Renal cortex interstitium (tissue), 11 donors: ENCODE measurements around the gene RAB7B. TPM values are rescaled to one million over a fixed set of nuclear protein-coding genes. Genes with fewer than 3 reads are reported as not detected.
A peak's percentile ranks its signal among the peaks of the same experiment; 100 is the strongest.

Source experiments
- DNase-seq, 11 donors: peaks; one replicate each; pipeline ENCODE4 v3.0.0-alpha.2; 2013; ENCODE audit warnings: low read depth in 9 of 11, low spot score in 4 of 11; ENCODE audit errors: extremely low read depth in 1 of 11
- polyA plus RNA-seq, 3 donors: library from polyadenylated mRNA; unstranded; fragments of 120-200 nt; gene quantifications; one replicate each; pipeline ENCODE4 v1.2.1, GENCODE V29; 2013; ENCODE audit not compliant: insufficient read length in 3 of 3

RAB7B gene
- polyA plus RNA-seq, 3 donors = 2.2 to 3.2 (median 3.1) TPM

DNA sequence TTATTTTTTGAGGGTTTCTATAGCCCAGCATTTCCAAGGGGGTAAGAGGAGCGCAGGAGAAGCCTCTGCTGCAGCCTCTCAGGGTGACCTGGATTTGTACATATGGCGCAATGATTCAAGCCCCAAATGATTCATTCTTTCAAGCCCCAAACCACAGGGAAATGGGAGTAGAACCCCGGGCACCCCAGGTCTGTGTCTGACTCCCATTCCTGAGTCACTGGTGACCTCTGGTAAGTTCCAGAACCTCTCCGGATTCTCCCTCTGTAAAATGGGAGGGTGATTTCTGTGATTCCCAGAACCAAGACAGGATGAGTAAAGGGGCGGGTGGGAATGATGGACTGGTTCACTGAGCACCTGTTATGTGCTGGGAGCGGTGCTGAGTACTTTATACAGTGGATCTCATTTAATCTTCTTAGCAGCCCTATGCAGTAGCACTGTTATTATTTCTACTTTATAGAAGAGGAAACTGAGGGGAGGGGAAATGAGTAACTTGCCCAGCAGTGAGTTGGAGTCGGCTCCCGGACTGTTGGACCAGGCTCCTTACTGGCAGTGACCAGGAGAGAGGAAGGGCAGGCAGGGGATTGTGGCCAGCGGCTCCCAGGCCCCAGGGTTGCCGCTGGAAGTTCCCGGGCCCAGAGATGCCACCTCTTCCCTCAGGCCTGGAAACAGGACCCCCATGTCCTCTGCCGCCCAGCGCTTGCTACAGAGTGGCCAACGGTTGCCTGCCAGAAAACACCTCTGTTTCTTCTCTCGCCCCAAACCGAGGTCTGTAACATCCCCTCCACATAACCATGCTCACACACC, 39.6 kb downstream of the RAB7B start:
- DNase-seq = no peak

DNA sequence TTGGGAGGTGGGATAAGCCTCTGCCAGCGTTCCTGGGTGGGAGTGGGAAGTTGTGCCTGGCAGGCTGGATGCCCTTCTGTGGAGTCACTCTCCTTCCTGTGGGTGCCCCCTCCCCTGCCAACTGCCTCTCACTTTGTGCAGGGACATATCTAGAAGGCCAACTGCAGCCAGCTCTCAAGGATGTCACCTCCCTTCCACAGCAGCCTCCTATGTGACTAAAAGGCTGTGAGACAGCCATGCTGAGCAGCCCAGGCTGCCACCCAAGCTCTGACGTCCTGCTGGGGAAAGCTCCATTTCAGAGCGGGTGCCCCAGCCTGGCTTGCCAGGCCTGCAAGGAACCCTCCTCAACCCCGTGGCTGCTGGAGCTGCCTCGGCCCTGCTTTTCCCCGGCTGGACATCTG, 40.4 kb downstream of the RAB7B start:
- no peak for DNase-seq

DNA sequence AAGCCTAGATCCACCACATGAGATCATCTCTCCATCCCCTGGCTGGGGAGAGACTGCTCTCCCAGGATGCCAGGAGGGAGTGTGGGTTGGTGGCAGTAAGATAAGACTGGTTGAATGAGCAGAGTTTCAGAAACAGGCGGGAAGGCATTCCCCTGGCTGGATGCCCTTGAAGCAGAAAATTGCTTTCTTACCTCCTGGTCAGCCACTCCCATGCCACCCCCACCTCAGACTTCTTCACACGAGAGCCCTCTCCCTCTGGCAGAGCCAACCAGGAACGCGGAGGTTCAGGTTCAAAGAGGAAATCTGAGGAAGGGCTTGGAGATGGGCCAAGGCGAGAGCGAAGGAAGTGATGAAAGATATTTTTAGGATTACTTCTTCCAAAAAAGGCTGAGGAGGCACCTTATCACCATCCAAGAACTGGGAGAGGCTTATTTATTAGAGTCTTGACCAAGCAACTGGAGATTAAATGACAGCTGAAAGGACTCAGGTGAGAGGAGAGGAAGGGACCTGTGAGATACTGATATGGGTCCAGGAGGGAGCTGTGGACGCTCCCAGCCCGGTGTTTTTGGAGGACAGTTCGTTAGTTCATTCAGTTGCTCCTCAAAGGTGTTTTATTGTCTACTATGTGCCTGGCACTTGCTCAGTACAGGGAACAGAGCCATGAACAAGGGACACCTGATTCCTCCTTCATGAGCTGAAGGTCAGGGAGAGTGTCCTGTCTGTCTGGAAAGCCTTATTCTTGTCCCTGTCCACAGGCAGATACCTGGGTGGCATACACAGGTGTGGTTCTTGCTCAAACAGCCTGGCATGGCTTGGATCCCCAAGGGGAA, 41.0 kb downstream of the RAB7B start:
- DNase-seq = peak in 1 of 11 donors; percentile 24

DNA sequence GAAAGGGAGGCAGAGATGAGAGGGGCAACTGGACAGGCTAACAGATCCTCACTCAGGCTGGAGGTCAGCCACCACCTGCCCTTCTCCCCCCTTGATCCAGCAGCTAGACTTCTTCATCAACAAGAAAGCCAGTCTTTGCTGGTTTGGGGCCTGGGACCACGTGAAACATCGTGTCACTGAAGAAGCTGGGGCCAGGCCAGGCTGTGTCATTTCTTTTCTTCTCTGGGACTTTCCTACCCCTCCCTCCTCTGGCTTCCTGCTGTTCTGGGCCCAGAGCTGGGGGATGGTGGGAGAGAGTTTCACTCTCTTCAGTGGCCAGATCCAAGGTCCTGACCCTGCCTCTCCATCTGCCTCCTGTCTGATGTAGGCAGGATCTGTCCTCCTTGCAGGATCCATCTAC, 41.8 kb downstream of the RAB7B start:
- DNase-seq = peak in 2 of 11 donors; percentile 7 to 41

DNA sequence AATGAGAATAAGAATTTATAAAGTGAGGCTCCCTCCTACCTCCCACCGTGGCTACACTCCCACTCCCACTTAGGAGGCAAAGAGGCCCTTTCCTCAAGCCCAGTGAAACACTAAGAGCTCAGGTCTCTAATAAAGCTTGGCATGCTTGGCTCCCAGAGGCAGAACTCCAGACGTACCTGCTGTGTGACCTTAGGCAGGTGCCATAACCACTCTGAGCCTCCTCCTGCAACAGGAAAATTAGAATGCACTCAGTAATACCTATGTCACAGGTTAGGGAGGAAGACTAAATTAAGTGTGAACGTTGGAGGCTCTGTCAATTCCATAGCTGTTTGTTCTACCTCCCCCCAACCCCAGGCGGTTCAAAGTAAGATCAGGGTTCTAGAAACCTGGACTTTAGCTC, 43.4 kb downstream of the RAB7B start:
- no peak for DNase-seq

DNA sequence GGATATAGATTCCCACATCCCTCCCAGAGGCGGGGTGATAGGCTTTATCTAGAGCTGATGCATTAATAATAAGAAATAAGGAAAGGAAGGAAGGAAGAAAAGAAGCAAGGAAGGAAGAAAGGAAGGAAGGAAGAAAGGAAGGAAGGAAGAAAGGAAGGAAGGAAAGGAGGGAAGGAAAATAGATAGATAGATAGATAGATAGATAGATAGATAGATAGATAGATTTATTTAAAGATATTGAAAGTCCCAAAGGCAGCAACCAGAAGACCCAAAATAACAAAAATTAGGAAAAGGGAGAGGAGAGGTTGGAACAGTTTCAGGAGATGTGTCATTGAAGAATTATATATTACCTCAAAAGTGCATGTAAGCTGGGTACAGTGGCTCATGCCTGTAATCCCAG, 47.7 kb downstream of the RAB7B start:
- DNase-seq = no peak

DNA sequence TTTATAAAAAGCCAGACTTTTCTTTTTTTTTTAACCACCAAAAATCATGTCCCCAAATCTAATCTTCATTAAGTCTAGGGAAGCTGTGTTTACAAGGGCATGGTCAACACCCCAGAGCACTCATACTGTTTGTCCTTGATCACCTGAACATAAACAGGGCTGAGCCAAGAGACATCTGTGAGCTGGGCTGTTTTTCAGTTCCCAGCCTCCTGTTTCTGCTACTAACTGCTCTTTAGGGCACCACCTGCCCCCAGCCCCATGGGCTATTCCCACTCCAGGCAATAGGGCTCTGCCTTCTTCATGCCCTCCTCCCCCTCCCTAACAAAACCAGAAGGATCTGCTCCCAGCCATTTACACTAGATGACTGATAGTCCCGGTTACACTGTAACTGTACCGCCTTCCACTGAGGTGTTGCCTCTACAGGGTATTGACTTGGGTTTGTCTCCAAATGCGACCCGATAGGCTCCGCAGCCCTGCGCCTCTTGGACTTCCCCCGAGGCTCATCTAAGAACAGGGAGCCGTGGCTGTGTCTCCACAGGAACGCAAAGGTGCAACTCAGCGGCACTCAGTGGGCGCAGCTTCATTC, 48.3 kb downstream of the RAB7B start:
- no peak for DNase-seq

DNA sequence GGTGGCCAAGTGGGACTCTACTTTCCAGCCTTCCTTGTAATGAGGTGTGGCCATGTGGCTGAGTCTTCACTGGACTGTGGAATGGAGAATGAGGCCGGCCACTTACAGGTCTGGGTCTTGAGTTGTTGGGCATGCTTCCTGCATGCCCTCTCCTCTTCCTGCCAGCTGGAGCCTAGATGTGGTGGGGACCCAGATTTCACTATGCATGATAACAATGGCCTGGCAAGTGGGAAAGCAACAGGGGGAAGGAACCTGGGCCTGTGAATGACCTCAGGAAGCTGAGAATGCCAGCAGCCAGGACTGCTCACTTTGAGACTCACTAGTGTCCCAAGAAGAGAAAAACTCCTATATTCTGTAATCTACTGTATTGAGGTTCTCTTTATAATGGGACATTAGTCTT, 51.4 kb downstream of the RAB7B start:
- DNase-seq = no peak

DNA sequence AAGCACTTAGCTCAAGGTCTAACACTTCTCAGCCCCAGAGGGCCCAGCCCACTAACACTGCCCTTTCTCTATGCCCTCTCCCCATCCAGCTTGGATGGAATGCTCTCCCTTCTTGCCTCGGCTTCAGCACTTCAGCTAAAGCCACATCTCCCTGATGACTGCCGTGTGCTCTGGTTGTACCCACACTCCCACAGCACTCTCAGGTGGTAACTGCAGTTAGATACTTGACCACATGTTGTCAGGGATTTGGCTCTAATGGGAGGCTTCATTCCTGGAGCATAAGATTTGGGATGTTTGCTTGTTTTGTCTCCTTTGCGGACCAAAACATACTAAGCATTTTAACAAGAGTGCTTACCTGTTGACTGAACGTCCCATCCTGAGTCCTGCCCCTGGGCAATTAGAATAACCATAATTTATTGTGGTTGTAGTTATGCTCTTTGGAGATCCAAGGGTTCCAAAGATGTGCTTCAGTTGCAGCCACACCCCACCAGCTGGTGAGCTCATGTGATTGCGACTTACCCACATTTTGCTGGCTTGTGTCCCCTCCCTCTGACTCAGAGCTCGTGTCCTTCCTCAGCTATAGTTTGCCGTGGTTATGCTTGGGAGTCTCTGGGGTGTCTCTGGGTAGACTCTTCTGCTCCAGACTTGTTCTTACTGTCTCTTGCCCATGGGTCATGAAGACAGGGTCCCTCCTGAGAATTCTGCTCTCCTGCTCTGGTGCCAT, 52.2 kb downstream of the RAB7B start:
- no peak for DNase-seq

DNA sequence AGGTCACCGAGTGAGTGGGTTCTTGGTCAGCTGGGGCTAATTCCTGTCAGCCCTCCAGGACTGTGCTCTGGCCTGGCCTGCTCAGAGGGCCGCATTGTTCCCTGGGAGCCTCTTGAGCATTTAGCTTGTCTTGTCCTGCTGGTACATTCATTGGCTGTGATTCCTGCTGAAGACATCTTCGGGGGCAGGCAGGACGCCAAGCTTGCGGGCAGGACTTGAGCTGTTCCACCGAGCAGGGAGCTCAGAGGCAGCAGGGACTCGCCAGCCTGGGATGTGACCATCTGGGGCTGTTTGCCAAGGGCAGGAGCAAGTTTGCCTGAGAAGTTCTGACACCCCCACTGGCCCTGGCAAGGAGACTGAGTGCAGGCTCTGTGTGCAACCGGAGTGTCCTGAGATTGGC, 52.9 kb downstream of the RAB7B start:
- no peak for DNase-seq

DNA sequence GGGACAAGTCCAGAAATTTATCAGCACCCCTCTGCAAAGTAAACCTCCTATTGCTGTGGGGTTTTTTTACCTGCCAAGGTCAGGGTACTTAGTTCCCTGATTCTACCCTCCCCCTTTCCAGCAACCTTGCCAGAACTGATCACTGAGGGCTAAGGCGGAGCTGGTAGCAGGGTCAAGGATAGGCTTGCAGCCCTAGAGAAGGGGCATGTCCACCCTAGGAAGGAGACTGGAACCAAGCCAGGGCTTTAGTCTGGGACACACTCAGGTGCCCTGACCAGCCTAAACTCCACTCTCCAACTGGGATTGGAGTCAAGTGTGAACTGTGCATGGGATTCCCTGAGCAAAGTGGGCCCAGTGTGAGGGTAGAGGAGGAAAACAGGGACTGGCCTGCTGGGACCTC, 53.4 kb downstream of the RAB7B start:
- DNase-seq = no peak

DNA sequence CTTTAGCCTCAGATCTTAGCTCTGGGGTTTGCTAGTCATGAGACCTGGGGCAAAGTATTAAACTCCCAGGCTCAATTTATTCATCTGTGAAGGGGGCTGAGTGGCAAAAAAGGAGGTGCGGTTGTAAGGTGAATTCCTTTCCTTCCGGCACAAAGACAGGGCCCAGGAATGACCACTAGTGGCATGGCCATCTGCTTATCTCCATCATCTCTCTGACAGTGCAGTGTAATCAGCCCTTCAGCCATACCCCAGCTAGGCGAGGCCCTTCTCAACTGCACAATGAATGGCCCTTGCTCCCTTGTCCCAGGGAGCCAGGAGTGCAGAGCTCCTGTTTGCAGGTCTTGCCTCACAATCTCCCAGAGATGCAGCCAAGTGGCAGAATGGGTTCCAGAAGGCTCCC, 54.3 kb downstream of the RAB7B start:
- no peak for DNase-seq

DNA sequence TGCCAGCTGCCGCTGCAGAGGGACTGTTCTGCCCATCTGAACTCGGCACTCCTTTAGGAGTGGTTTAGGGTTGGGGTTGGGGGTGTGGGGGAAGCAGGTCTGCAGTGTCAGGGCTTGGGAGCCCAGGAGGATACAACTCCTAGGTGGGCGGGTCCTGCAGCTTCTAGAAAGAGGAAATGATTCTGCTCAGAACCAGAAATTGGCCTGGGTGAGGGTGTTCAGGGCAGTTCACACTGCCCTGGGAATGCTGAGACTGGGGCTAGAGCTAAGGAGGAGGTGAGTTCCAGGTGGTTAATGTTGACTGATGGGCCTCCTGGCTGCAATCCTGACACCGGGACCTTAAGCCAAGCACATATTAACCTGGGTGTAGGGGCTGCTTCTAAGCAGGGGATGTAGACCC, 55.2 kb downstream of the RAB7B start:
- no peak for DNase-seq

DNA sequence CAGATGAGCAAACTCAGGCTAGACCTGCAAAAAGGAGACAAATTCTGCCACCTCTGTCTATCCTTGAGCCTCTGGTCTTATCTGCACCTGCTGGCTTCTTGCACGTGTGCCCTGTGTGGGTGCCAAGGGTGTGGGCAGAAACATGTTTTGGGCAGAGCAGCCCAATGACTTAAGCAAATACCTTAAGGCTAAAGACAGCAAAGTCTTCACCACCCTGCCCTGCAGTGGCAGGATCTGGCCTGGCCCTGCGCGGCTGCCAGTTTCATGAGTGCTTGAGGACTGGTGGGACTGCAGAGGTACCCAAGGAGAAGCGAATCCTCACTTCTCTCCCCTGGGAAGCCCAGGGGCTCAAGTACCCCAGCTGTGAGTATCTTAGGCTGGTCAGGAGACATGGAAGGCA, 56.2 kb downstream of the RAB7B start:
- DNase-seq = no peak

DNA sequence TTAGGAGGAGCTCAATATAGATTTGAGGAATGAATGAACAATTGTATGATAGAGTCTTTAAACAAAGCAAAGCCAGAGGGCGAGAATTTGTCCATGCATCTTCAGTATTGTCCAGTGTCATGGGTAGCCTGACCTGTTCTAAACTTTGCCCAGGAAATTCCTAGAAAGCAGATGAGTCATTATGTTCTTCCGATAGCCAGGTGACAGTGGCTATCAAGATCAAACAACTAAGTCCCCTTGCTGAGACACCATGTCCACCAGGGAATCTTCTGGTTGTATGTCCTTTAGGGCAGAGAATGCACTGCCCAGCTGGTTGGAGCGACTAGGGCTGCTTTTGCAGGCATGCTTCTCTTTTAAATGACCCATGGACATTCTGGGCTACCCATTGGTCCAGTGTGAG, 58.1 kb downstream of the RAB7B start:
- no peak for DNase-seq

DNA sequence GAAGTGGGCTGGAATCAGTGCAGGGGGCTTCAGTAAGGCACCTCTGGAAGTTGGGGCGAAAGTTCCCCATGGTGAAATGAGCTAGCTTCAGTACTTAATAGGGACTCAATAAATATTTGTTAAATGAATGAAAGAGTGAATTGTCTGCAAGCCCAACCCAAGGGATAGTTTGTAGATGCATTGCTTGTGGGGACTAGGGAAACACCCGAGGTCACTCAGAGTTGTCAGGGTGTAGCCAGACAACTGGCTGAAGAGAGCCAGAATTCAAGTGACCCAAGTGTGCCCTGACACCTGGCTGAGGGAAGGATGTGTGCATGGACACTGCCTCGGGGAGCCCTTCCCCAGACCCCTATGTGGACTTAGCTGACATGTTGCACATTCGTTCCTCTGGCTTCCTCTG, 58.7 kb downstream of the RAB7B start:
- no peak for DNase-seq

DNA sequence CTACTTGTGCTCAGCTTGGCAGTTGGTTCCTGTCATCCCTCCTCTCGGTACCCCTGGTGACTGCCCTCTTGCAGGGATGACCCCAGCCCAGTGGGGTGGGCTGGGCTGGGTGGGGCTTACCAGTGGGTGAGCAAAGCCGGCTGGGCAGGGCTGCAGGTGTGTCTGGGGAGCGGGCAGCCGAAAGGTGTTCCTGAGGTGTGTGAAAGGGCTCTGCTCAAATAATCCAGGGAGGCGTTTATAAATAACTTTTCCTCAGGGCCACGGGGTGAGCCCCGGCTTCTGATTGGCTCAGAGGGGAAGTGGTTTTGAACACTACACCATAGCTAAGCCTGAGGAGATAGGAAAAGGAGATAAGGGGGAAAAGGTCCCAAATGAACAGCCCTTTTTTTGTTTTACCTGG, 60.0 kb downstream of the RAB7B start, which contains the start of gene SLC26A9:
Gene SLC26A9 (minus strand): TSS at position 212 of the 400 bp plus-strand sequence. CDS start 7,636 bp downstream, outside the sequence.
- no peak for DNase-seq

DNA sequence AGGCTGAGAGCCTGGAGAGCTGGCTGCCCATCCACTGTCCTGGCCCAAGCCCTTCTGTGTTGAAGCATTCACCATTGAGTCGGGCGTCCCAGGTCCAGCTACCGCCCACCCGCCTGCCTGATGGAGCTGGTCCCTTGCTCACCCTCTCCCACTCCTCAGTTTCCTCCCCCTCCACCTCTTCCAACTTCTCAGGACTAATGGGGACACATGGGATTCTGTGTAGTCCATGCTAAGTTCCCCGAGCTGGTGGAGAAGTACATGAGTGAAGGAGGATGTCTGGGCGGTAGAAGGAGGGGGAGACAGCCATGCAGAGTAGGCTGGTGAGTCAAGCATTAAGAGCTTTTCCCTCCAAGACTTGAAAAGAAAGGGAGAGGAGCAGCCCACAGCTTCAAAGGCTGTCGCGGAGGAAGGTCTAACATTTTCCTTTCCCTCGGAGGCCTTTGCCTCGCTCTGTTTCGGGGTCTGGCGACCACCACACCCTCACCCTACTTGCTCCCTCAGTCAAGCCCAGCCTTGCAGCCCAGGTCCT, 60.5 kb downstream of the RAB7B start:
- no peak for DNase-seq

DNA sequence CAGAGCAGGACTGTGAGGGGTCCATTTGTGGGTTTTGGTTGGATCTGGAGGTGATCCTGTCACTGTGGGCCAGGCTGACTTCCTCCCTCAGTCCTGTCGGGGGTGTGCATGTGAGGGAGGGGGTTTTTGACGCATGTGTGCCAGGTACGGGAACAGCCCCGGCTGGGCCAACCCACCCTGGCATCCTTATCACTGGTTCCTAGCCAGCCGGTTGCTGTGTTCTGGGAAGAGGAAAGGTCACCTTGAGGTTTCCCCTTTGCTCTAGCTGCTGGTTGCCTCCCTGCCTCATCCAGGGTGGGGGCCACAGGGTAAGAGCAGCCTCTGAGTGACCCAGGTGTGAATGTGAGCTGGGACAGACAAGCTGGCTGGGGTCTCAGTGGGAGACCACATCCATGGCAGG, 62.5 kb downstream of the RAB7B start:
- DNase-seq = no peak
